ENCODE data around the gene LRP1B.

LRP1B gene

GRCh38 chr2:141027221-141027620 is 1103.6 kb downstream of the LRP1B start:
- Histone ChIP-seq H2AFZ (ENCODE audit: low read depth, low read length) (no peak overlapping the region), H3K27me3 (ENCODE audit: insufficient read depth, low read length, poor library complexity) (no peaks in the 10 kb centered on the region), H3K36me3 (ENCODE audit: insufficient read depth, low read length) (no peaks in the 10 kb centered on the region), H3K4me1 (ENCODE audit: insufficient read depth, low read length) (no peaks in the 10 kb centered on the region), H4K20me1 (ENCODE audit: insufficient read depth, low read length) (no peaks in the 10 kb centered on the region), H3K4me3 (ENCODE audit: low read depth in 1 of 2, low read length in 2 of 2) (no peak overlapping the region), H3K79me2 (ENCODE audit: insufficient read depth, low read length) (no peaks in the 10 kb centered on the region), H3K9ac (ENCODE audit: low read depth, low read length) (no peak overlapping the region), H3K4me2 (ENCODE audit: insufficient read depth, low read length) (no peak overlapping the region), H3K9me3 (ENCODE audit: insufficient read depth, low read length, severe bottlenecking) (peaks cover 4% of the 10 kb centered on the region), H3K27ac (ENCODE audit: low read length) (no peak overlapping the region)
- no peak for ATAC-seq (ENCODE audit: insufficient read depth, low read depth)
- TF ChIP-seq EZH2 (IDR thresholded peaks at IDR 0.05; ENCODE audit: borderline replicate concordance, low read depth, low read length, severe bottlenecking) (no peak), CTCF (IDR thresholded peaks at IDR 0.05; ENCODE audit: borderline replicate concordance, extremely low read depth, low read length, poor library complexity, severe bottlenecking) (no peak)
- no peak for DNase-seq

- no peak for ATAC-seq (ENCODE audit: insufficient read depth, low read depth)
- Histone ChIP-seq H3K27ac (ENCODE audit: low read length) (no peak overlapping the region), H3K4me2 (ENCODE audit: insufficient read depth, low read length) (no peak overlapping the region)
Measured at GRCh38 chr2:141021611-141022010, 1109.2 kb downstream of the LRP1B start.

GRCh38 chr2:141021109-141021508 is 1109.7 kb downstream of the LRP1B start:
- no peak overlapping the region for H3K27ac ChIP-seq (ENCODE audit: low read length)
- H4K20me1 ChIP-seq (ENCODE audit: insufficient read depth, low read length), result no peaks in the 10 kb centered on the region
- no peak overlapping the region for H3K4me3 ChIP-seq (ENCODE audit: low read depth in 1 of 2, low read length in 2 of 2)
- no peaks in the 10 kb centered on the region for H3K79me2 ChIP-seq (ENCODE audit: insufficient read depth, low read length)
- no peaks in the 10 kb centered on the region for H3K27me3 ChIP-seq (ENCODE audit: insufficient read depth, low read length, poor library complexity)
- H3K9ac ChIP-seq (ENCODE audit: low read depth, low read length), result no peak overlapping the region
- no peak for TF ChIP-seq EZH2 (IDR thresholded peaks at IDR 0.05; ENCODE audit: borderline replicate concordance, low read depth, low read length, severe bottlenecking)
- no peak for TF ChIP-seq CTCF (IDR thresholded peaks at IDR 0.05; ENCODE audit: borderline replicate concordance, extremely low read depth, low read length, poor library complexity, severe bottlenecking)
- H3K4me1 ChIP-seq (ENCODE audit: insufficient read depth, low read length), result no peaks in the 10 kb centered on the region
- DNase-seq (no peak), ATAC-seq (ENCODE audit: insufficient read depth, low read depth) (no peak)
- no peaks in the 10 kb centered on the region for H3K36me3 ChIP-seq (ENCODE audit: insufficient read depth, low read length)
- no peaks in the 10 kb centered on the region for H3K9me3 ChIP-seq (ENCODE audit: insufficient read depth, low read length, severe bottlenecking)
- H3K4me2 ChIP-seq (ENCODE audit: insufficient read depth, low read length), result no peak overlapping the region
- no peak overlapping the region; the same call in 1 of the 2 replicates for H2AFZ ChIP-seq (ENCODE audit: low read depth, low read length)

More at GRCh38 chr2:141021611-141022010, 1109.2 kb downstream of the LRP1B start:
- Histone ChIP-seq H3K27me3 (ENCODE audit: insufficient read depth, low read length, poor library complexity) (no peaks in the 10 kb centered on the region), H2AFZ (ENCODE audit: low read depth, low read length) (no peak overlapping the region), H3K79me2 (ENCODE audit: insufficient read depth, low read length) (no peaks in the 10 kb centered on the region), H3K9ac (ENCODE audit: low read depth, low read length) (no peak overlapping the region), H3K4me3 (ENCODE audit: low read depth in 1 of 2, low read length in 2 of 2) (no peak overlapping the region), H4K20me1 (ENCODE audit: insufficient read depth, low read length) (no peaks in the 10 kb centered on the region), H3K36me3 (ENCODE audit: insufficient read depth, low read length) (no peaks in the 10 kb centered on the region), H3K4me1 (ENCODE audit: insufficient read depth, low read length) (no peaks in the 10 kb centered on the region), H3K9me3 (ENCODE audit: insufficient read depth, low read length, severe bottlenecking) (no peaks in the 10 kb centered on the region)
- DNase-seq, result no peak
- TF ChIP-seq CTCF (IDR thresholded peaks at IDR 0.05; ENCODE audit: borderline replicate concordance, extremely low read depth, low read length, poor library complexity, severe bottlenecking) (no peak), EZH2 (IDR thresholded peaks at IDR 0.05; ENCODE audit: borderline replicate concordance, low read depth, low read length, severe bottlenecking) (no peak)

- no peaks in the 10 kb centered on the region for H4K20me1 ChIP-seq (ENCODE audit: insufficient read depth, low read length)
- H2AFZ ChIP-seq (ENCODE audit: low read depth, low read length), result no peak overlapping the region
- no peak overlapping the region for H3K4me2 ChIP-seq (ENCODE audit: insufficient read depth, low read length)
- H3K9me3 ChIP-seq (ENCODE audit: insufficient read depth, low read length, severe bottlenecking), result no peaks in the 10 kb centered on the region
- no peak overlapping the region for H3K27ac ChIP-seq (ENCODE audit: low read length)
- H3K79me2 ChIP-seq (ENCODE audit: insufficient read depth, low read length), result no peaks in the 10 kb centered on the region
- TF ChIP-seq CTCF (IDR thresholded peaks at IDR 0.05; ENCODE audit: borderline replicate concordance, extremely low read depth, low read length, poor library complexity, severe bottlenecking), result no peak
- no peak for TF ChIP-seq EZH2 (IDR thresholded peaks at IDR 0.05; ENCODE audit: borderline replicate concordance, low read depth, low read length, severe bottlenecking)
- no peaks in the 10 kb centered on the region for H3K36me3 ChIP-seq (ENCODE audit: insufficient read depth, low read length)
- ATAC-seq (ENCODE audit: insufficient read depth, low read depth) (no peak), DNase-seq (no peak)
- H3K4me1 ChIP-seq (ENCODE audit: insufficient read depth, low read length), result no peaks in the 10 kb centered on the region
- H3K4me3 ChIP-seq (ENCODE audit: low read depth in 1 of 2, low read length in 2 of 2), result no peak overlapping the region
- H3K9ac ChIP-seq (ENCODE audit: low read depth, low read length), result no peak overlapping the region
- no peaks in the 10 kb centered on the region for H3K27me3 ChIP-seq (ENCODE audit: insufficient read depth, low read length, poor library complexity)
Measured at GRCh38 chr2:141020346-141020745, 1110.5 kb downstream of the LRP1B start.

Measured in DND-41 (cell line).